Neural cell (in vitro differentiated cells): Measurements from ENCODE around the gene KLRD1. TPM values are rescaled to one million over a fixed set of nuclear protein-coding genes. Genes with fewer than 3 reads are reported as not detected.
A peak's percentile ranks its signal among the peaks of the same experiment; 100 is the strongest.

ENCODE experiments used
- H2AFZ ChIP-seq: fragments of 200-600, 300-800 bp; sonication (generic), shearing (Covaris generic); 2 replicates; pipeline ENCODE4 v1.6.0; 2014; ENCODE audit warnings: low read depth, mild to moderate bottlenecking, antibody characterized with exemption, low read length, moderate library complexity
- H3F3A ChIP-seq: fragments of 200-600 bp; shearing (Covaris generic); 2 replicates; pipeline ENCODE4 v1.6.1; 2016; ENCODE audit warnings: mild to moderate bottlenecking, moderate library complexity, mixed read lengths, antibody characterized with exemption, low read length; ENCODE audit not compliant: insufficient read depth, poor library complexity, severe bottlenecking
- H3K27ac ChIP-seq: fragments of 200-600, 300-800 bp; sonication (generic), shearing (Covaris generic); 2 replicates; pipeline ENCODE4 v1.5.1; 2014; ENCODE audit warnings: mild to moderate bottlenecking, low read length, moderate library complexity
- H3K27me3 ChIP-seq: fragments of 300-800, 200-600 bp; sonication (generic), shearing (Covaris generic); 2 replicates; pipeline ENCODE4 v1.6.0; 2014; ENCODE audit warnings: mild to moderate bottlenecking, low read depth, low read length, moderate library complexity; ENCODE audit not compliant: insufficient read depth
- H3K36me3 ChIP-seq: fragments of 300-800, 200-600 bp; sonication (generic), shearing (Covaris generic); 2 replicates; pipeline ENCODE4 v1.5.1; 2014; ENCODE audit warnings: mild to moderate bottlenecking, antibody characterized with exemption, low read length, moderate library complexity; ENCODE audit not compliant: insufficient read depth
- H3K4me2 ChIP-seq: fragments of 300-800, 200-600 bp; sonication (generic), shearing (Covaris generic); 2 replicates; pipeline ENCODE4 v1.6.0; 2014; ENCODE audit warnings: mild to moderate bottlenecking, low read length
- H3K4me3 ChIP-seq: fragments of 300-800, 200-600 bp; sonication (generic), shearing (Covaris generic); 2 replicates; pipeline ENCODE4 v1.5.1; 2014; ENCODE audit warnings: mild to moderate bottlenecking, low read length, moderate library complexity
- H3K79me2 ChIP-seq: fragments of 200-600 bp; shearing (Covaris generic); replicated peaks from 2 replicates; pipeline ENCODE4 v1.6.0; 2014; ENCODE audit warnings: mild to moderate bottlenecking, low read length, moderate library complexity; ENCODE audit not compliant: insufficient read depth
- H3K9ac ChIP-seq: fragments of 300-800, 200-600 bp; sonication (generic), shearing (Covaris generic); 2 replicates; pipeline ENCODE4 v1.6.1; 2016; ENCODE audit warnings: mild to moderate bottlenecking, low read length, mixed read lengths
- H3K9me2 ChIP-seq: fragments of 200-600 bp; shearing (Covaris generic); 2 replicates; pipeline ENCODE4 v1.6.1; 2016; ENCODE audit warnings: mild to moderate bottlenecking, low read length, mixed read lengths; ENCODE audit not compliant: insufficient read depth
- H3K9me3 ChIP-seq: fragments of 200-600, 300-800 bp; sonication (generic), shearing (Covaris generic); 2 replicates; pipeline ENCODE4 v1.6.1; 2016; ENCODE audit warnings: mild to moderate bottlenecking, mixed run types, low read length, moderate library complexity, mixed read lengths
- H4K20me1 ChIP-seq: fragments of 200-600 bp; shearing (Covaris generic); 2 replicates; pipeline ENCODE4 v1.6.1; 2016; ENCODE audit warnings: mild to moderate bottlenecking, mixed run types; ENCODE audit not compliant: insufficient read depth
- CTCF ChIP-seq: fragments of 450-650 bp; IDR thresholded peaks from 2 replicates; pipeline ENCODE4 v1.5.1; 2014; ENCODE audit warnings: antibody characterized with exemption, mild to moderate bottlenecking, moderate library complexity; ENCODE audit not compliant: poor library complexity, severe bottlenecking
- EP300 ChIP-seq: fragments of 450-650 bp; conservative IDR thresholded peaks from 2 replicates; pipeline ENCODE4 v1.6.1; 2014; ENCODE audit warnings: antibody characterized with exemption, mild to moderate bottlenecking, moderate library complexity; ENCODE audit not compliant: poor library complexity, severe bottlenecking
- EZH2 ChIP-seq: fragments of 200-600, 300-800 bp; shearing (Covaris generic), sonication (generic); IDR thresholded peaks from 2 replicates; pipeline ENCODE4 v1.6.1; 2014; ENCODE audit warnings: antibody characterized with exemption, low read length, borderline replicate concordance, mild to moderate bottlenecking; ENCODE audit not compliant: insufficient read depth, poor library complexity, severe bottlenecking
- MXI1 ChIP-seq: fragments of 450-650 bp; conservative IDR thresholded peaks from 2 replicates; pipeline ENCODE4 v1.6.1; 2014; ENCODE audit warnings: antibody characterized with exemption, mild to moderate bottlenecking; ENCODE audit not compliant: poor library complexity, severe bottlenecking
- POLR2AphosphoS5 ChIP-seq: IDR thresholded peaks from 2 replicates; pipeline ENCODE4 v1.6.1; 2012
- RAD21 ChIP-seq: fragments of 450-650 bp; conservative IDR thresholded peaks from 2 replicates; pipeline ENCODE4 v1.6.1; 2014; ENCODE audit warnings: antibody characterized with exemption, mild to moderate bottlenecking, moderate library complexity
- REST ChIP-seq: IDR thresholded peaks from 2 replicates; pipeline ENCODE4 v1.6.1; 2012; ENCODE audit warnings: borderline replicate concordance
- SMC3 ChIP-seq: fragments of 450-650 bp; conservative IDR thresholded peaks from 2 replicates; pipeline ENCODE4 v1.6.1; 2014; ENCODE audit warnings: antibody characterized with exemption, mild to moderate bottlenecking, moderate library complexity; ENCODE audit not compliant: poor library complexity
- TAF1 ChIP-seq: IDR thresholded peaks from 2 replicates; pipeline ENCODE4 v1.6.1; 2012; ENCODE audit warnings: low read depth
- polyA plus RNA-seq: library from polyadenylated mRNA; depleted of rRNA; stranded (reverse); fragments of >200 nt; gene quantifications from 2 replicates; pipeline ENCODE4 v1.2.3, GENCODE V29; 2014

The KLRD1 gene
- polyA plus RNA-seq, 1 donor from 2014 or later: 0.52 TPM

DNA sequence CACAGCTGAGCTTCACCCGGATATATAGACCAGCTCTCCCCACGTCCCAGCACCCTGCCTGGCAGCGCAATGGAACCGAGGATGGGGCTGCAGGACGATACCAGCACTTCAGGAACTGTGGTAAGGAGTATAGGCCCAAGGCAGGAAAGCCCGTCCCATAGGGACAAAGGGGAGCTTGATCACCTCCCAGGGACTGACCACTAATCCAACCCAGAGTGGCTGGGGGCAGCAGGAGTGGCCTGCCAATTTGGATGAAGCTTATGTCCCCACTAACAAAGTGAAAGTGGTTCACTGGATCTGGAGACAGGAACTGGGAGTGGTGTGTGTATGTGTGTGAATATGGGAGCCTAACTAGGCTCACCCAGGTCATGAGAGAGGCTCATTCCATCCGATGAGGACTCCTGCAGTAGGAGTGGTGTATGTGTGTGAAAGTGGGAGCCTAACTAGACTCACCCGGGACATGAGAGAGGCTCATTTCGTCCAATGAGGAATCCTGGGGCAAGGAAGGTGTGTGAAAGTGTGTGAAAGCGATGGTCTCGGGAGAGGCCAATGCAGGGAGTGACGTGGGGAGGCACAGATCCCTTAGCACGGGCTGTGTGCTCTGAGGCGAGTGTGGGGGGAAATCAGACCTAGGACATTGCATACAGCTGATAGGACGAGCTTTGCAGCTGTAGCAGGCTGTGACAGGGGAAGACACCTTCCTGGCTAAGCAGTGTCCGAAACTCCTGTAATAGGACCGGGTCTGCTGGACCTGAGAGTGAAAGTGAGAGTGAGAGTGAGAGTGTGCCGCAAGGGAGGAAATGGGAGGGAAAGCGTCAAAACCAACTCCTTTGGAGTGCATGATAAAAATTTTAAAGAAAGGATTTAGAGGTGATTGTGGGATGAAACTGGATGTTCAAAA, 56.5 kb downstream of the KLRD1 start:
- Histone ChIP-seq H3K9me3 (no peaks in the 10 kb centered on the region), H3K4me3 (no peak overlapping the region), H3K4me2 (no peak overlapping the region), H4K20me1 (no peaks in the 10 kb centered on the region), H3K27ac (no peak overlapping the region), H3K9me2 (no peaks in the 10 kb centered on the region), H3K79me2 (no peaks in the 10 kb centered on the region), H3K36me3 (no peaks in the 10 kb centered on the region), H2AFZ (no peak overlapping the region), H3K9ac (no peak overlapping the region), H3F3A (no peaks in the 10 kb centered on the region), H3K27me3 (no peaks in the 10 kb centered on the region)
- TF ChIP-seq REST: no peak
- TF ChIP-seq POLR2AphosphoS5: no peak
- TF ChIP-seq EZH2: no peak
- no peak for TF ChIP-seq RAD21
- TF ChIP-seq SMC3: no peak
- no peak for TF ChIP-seq TAF1
- no peak for TF ChIP-seq EP300
- TF ChIP-seq MXI1: no peak
- no peak for TF ChIP-seq CTCF

DNA sequence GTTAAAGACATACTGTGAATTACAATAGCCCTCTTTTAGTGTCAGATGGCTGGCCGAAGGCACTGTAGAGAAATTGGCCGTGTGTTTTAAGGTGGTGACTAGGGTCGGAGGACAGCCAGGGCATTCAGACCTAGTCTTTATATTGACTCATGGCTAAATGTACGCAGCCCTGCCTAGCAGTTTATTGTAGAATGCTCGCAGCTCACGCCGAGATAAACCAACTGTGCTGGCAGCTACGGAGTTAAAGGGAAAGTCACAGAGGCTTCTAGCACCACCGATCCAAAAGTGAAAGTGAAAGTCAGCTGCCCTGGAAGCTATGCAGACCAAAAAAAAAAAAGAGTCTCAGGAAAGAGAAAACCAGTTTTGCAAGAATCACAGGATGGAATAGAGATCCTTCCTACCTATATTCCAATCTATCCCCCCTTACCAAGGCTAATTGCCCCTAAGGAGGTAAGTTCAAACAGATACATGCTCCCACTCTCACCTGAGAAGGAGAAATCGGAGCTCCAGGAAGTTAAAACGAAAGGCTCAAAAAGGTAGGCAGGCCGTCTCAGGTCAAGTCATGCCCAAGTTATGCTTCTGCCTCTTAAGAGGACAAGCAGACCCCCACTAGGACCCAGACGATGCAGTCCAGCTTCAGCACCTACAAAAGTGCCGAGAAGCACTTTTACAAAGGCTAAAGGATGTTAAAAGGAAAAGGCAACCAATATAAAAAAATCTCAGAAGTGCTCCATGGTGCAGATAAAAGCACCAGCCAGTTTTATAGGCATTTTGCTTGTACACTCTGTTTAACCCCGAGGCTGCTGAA, 57.3 kb downstream of the KLRD1 start:
- no peaks in the 10 kb centered on the region for H3K79me2 ChIP-seq
- H3K9ac ChIP-seq: no peak overlapping the region
- H3K9me3 ChIP-seq: no peaks in the 10 kb centered on the region
- no peaks in the 10 kb centered on the region for H3K36me3 ChIP-seq
- H3K4me2 ChIP-seq: no peak overlapping the region
- no peaks in the 10 kb centered on the region for H3F3A ChIP-seq
- H3K27ac ChIP-seq: no peak overlapping the region
- H3K9me2 ChIP-seq: no peaks in the 10 kb centered on the region
- no peaks in the 10 kb centered on the region for H4K20me1 ChIP-seq
- H2AFZ ChIP-seq: no peak overlapping the region
- H3K27me3 ChIP-seq: no peaks in the 10 kb centered on the region
- TF ChIP-seq SMC3: no peak
- no peak for TF ChIP-seq EZH2
- no peak for TF ChIP-seq TAF1
- no peak for TF ChIP-seq MXI1
- no peak for TF ChIP-seq EP300
- TF ChIP-seq POLR2AphosphoS5: no peak
- no peak for TF ChIP-seq CTCF
- TF ChIP-seq REST: no peak
- no peak for TF ChIP-seq RAD21
- peak overlapping the region; percentile 31 for H3K4me3 ChIP-seq
